GM13976 (cell line): ENCODE measurements around the gene FAM83F.

Experiments
- DNase-seq: peaks from one replicate; pipeline ENCODE4 v3.0.0; 2012; ENCODE audit warnings: low spot score
- in situ Hi-C: fragments of 300-500 bp; cut with MboI; formaldehyde crosslinking; loops from one replicate; pipeline ENCODE4 v1.12.0; 2022; ENCODE audit warnings: low sequenced_read_pairs, mixed read lengths, inconsistent platforms; ENCODE audit not compliant: unreplicated experiment
- TF ChIP-seq, protein P1 (sequence below): IDR thresholded peaks from 2 replicates; pipeline ENCODE4 v1.5.1; 2012; ENCODE audit warnings: borderline replicate concordance, mild to moderate bottlenecking; ENCODE audit not compliant: insufficient read depth; ENCODE audit errors: extremely low read depth, missing control alignments, control extremely low read depth

The FAM83F gene

DNA sequence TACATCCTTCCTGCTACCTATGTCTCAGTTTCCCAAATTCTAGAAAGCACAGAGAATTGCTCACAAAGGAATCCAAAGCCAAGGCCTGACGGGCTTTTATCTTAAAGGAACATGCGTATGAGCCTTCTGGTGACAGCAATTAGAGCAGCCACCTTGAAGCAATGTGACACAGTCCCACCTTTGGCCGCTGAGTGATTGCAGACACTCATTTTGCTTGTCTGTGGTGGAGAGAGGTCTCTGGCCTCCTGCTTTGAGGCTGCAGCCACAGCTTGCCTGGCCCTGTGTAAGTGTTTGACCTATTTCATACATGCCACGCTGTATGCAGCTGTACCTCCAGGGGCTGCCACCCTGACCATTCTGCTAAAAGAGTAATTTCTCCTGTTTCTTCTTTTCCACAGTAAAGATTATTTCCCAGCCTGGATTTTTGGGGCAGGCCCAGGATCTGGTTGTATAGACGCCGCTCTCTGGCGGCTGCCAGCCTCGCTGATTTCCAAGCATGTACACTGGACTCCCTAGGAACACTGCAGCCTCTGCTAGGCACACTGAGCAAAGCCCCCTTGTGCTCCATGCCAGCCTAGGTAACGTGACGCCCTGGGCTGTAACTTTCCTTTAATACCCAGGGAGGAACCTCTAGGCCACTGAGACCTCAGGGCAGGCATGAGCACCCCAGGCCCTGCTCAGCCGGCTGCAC, 35.7 kb upstream of the FAM83F start:
- in situ Hi-C loops: no loop called here
- TF ChIP-seq, protein P1, sequence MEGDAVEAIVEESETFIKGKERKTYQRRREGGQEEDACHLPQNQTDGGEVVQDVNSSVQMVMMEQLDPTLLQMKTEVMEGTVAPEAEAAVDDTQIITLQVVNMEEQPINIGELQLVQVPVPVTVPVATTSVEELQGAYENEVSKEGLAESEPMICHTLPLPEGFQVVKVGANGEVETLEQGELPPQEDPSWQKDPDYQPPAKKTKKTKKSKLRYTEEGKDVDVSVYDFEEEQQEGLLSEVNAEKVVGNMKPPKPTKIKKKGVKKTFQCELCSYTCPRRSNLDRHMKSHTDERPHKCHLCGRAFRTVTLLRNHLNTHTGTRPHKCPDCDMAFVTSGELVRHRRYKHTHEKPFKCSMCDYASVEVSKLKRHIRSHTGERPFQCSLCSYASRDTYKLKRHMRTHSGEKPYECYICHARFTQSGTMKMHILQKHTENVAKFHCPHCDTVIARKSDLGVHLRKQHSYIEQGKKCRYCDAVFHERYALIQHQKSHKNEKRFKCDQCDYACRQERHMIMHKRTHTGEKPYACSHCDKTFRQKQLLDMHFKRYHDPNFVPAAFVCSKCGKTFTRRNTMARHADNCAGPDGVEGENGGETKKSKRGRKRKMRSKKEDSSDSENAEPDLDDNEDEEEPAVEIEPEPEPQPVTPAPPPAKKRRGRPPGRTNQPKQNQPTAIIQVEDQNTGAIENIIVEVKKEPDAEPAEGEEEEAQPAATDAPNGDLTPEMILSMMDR: no peak

GRCh38 chr22:39959640-39960447, 34.9 kb upstream of the FAM83F start, which contains the start of gene TMA7B:
Gene TMA7B, plus strand, starts transcription at chr22:39960397. Its CDS starts 3,978 bp downstream, at chr22:39964375.
- in situ Hi-C loops: no loop called here
- no peak for DNase-seq
- TF ChIP-seq, protein P1: no peak

More for the DNA sequence above, 35.7 kb upstream of the FAM83F start:
- no peak for DNase-seq

GRCh38 chr22:39960791-39961746, 33.7 kb upstream of the FAM83F start:
- TF ChIP-seq, protein P1: no peak
- DNase-seq: peak; percentile 87
- in situ Hi-C loops: no loop called here

GRCh38 chr22:39962071-39962470, 32.7 kb upstream of the FAM83F start:
- TF ChIP-seq, protein P1: no peak
- DNase-seq: no peak
- in situ Hi-C loops: no loop called here

GRCh38 chr22:39965748-39966147, 29.0 kb upstream of the FAM83F start:
- TF ChIP-seq, protein P1: no peak
- DNase-seq: no peak
- in situ Hi-C loops: no loop called here

DNA sequence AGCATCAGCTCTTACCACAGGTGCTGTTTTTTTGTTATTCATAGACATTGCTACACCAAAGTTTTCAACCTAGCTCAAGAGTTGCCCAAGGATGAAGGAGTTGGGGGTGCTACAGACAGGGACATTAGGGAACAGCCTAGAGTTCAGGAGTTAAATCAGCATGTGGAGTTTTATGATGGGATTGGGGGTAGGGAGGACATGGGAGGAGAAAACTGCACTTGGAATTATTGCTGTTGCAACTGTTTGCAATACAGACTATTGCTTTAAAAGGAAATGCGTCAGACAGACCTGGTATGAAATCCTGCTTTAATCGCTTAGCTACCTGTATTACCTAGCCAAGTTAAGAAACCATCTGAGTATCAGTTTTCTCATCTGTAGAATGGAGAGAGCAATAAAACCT, 28.3 kb upstream of the FAM83F start:
- no peak for DNase-seq
- in situ Hi-C loops: no loop called here

More for the DNA sequence above, 28.3 kb upstream of the FAM83F start:
- TF ChIP-seq, protein P1: no peak
